ENCODE results near the gene MRPL28.
A peak's percentile ranks its signal among the peaks of the same experiment; 100 is the strongest.

The MRPL28 gene

DNA sequence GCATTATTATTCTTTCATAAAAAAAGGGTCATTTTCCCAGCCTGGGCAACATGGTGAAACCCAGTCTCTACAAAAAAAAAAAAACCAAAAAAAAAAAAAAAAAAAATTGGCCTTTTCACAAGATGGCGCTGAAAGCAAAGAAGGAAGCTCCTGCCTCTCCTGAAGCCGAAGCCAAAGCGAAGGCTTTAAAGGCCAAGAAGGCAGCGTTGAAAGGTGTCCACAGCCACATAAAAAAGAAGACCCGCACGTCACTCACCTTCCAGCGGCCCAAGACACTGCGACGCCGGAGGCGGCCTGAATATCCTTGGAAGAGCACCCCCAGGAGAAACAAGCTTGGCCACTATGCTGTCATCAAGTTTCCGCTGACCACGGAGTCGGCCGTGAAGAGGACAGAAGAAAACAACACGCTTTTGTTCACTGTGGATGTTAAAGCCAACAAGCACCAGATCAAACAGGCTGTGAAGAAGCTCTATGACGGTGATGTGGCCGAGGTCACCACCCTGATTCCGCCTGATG, 16.4 kb upstream of the MRPL28 start:
- TF ChIP-seq, protein P1, sequence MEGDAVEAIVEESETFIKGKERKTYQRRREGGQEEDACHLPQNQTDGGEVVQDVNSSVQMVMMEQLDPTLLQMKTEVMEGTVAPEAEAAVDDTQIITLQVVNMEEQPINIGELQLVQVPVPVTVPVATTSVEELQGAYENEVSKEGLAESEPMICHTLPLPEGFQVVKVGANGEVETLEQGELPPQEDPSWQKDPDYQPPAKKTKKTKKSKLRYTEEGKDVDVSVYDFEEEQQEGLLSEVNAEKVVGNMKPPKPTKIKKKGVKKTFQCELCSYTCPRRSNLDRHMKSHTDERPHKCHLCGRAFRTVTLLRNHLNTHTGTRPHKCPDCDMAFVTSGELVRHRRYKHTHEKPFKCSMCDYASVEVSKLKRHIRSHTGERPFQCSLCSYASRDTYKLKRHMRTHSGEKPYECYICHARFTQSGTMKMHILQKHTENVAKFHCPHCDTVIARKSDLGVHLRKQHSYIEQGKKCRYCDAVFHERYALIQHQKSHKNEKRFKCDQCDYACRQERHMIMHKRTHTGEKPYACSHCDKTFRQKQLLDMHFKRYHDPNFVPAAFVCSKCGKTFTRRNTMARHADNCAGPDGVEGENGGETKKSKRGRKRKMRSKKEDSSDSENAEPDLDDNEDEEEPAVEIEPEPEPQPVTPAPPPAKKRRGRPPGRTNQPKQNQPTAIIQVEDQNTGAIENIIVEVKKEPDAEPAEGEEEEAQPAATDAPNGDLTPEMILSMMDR (IDR thresholded peaks at IDR 0.05; ENCODE audit: borderline replicate concordance, insufficient read depth, low read depth, low read length): no peak
- H3K4me3 ChIP-seq (ENCODE audit: low read depth, low read length): no peak overlapping the region

DNA sequence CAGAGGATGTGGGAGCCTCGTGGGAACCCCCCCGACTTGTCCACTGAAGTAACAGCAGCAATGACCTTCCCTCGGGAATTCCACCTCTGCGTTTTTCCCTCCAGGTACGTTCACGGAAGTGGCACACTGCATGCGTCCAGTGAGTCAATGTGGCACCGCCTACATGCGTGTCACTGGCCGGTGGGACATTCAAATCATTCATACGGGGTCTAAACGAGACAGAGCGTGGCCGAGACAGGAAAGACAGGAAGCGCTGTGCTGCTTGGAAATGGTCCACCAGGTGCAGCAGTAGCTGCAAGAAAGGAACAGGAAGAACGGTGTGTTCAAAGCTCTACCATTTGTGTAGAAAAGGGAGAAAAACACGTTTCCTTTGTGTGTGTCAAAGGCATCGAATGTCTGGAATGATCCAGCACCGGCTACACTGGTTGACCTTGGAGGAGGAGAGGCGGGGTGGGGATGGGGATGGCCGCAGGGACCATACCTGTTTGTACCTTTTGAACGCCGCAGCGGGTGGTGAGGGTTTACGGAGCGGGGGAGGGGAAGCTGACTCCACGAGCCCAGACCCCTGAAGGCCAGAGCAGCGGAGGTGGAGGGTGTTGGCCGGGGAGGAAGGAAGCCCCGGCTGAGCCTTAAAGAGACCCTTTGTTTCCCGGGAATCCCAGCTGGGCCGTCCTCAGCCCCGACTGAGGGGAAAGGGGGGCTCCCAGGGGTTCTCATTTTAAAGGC, 13.2 kb upstream of the MRPL28 start:
- H3K4me3 ChIP-seq (ENCODE audit: low read depth, low read length): peak overlapping the region; percentile 17
- TF ChIP-seq, protein P1 (IDR thresholded peaks at IDR 0.05; ENCODE audit: borderline replicate concordance, insufficient read depth, low read depth, low read length): no peak

DNA sequence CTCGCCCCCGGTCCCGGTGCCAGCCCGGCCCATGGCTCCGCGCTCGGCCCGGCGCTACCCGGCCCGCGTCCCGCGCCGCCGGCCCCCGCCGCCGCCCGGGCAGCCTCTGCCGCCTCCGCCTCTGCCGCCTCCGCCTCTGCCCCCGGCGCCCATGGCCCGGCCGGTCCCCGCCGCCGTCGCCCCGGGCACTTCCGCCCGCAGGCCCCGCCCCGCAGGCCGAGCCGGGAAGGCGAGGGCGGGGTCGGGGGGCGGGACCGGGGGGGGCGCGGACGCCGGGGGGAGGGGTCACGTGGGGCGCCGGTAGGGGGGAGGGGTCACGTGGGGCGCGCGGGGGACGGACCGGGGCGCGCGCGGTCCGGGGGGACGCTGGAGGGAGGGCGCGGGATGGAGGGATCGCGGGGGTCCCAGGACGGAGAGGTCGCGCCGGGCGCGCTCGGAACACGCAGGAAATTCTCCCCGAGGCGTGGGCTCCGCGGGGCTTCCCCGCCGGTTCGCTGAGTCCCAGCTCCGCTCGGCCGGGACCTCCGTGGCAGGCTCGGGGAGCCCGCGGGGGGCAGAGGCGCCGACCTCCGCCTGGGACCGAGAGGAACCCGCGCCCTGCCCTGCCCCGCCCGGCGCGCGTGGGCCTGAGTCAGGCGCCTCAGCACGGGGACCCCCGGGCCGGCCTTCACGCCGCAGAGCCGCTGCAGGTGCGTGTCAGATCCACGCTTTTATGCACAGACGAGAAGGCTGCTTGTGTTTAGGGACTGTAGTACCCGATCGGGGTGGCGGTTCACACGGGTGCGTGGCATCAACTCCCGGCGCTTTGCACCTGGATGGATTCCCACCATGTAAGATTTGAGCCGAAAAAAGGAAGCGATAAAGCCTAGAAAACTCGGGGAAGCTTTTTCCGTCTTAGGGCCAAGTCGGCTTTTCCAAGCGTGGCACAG, 11.7 kb upstream of the MRPL28 start, which contains the start of gene PGAP6:
Gene PGAP6 (minus strand): TSS at position 190 of the 929 bp plus-strand sequence. CDS start 157 bp downstream, at position 33.
- TF ChIP-seq, protein P1 (IDR thresholded peaks at IDR 0.05; ENCODE audit: borderline replicate concordance, insufficient read depth, low read depth, low read length): no peak
- peak within 1 kb of the TSS; percentile 95 for H3K4me3 ChIP-seq (ENCODE audit: low read depth, low read length)

DNA sequence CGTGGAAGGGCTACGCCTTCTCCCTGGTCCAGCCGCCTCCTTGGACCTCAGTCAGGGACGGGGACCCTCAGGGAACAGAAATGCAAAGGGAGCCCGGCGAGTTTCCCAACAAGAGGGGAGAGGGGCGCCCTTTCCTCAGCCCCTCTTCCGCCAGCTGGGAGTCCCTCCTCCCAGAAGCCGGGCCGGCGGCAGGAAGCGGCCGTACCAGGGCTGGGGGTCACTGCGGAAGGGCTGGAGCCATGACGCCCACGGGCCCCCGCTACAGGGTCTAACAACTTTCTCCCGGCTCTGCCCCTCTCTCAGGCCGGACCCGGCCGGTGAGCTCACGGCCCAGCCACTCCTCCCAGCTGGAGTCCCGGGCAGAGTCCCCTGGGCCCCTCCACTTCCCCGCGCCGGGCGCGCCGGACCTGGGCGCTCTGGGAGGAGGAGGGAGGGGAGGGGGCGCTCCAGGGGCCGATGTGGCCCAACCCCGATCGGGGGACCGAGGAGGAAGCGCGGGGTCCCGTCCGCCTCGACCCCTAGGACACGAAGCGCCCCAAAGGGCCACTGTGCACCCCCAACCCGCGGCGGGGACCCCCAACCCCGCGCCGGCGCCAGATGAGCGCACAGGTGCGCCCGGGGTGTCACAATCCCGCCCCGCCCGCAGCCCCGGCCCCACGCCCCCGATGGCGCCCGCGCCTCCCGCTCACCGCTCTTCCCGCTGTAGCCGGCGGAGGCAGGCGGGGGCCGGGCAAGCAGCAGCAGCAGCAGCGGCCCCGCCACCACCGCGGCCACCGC, 10.9 kb upstream of the MRPL28 start:
- peak overlapping the region; percentile 63 for H3K4me3 ChIP-seq (ENCODE audit: low read depth, low read length)
- TF ChIP-seq, protein P1 (IDR thresholded peaks at IDR 0.05; ENCODE audit: borderline replicate concordance, insufficient read depth, low read depth, low read length): no peak

DNA sequence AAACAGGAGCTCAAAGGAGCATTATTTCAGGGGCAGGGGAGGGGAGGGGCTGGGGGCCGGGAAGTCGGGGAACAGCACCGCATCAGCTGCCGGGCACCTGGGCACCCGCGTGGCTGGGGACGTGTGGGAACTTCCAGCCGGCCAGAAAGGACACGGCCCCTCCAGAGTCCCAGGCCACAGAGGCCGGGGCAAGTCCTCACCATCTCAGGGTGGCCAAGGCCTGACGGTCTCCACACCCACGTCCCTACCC, 10.3 kb upstream of the MRPL28 start:
- H3K4me3 ChIP-seq (ENCODE audit: low read depth, low read length): peak overlapping the region; percentile 63

More for the DNA sequence above, 10.3 kb upstream of the MRPL28 start:
- TF ChIP-seq, protein P1 (IDR thresholded peaks at IDR 0.05; ENCODE audit: borderline replicate concordance, insufficient read depth, low read depth, low read length): no peak

Measured in GM12875 (cell line).